Measurements from ENCODE around the gene RNF13. TPM values are rescaled to one million over a fixed set of nuclear protein-coding genes. Genes with fewer than 3 reads are reported as not detected.

Gene RNF13
- total RNA-seq, 2 experiments from 2014 or later = 39.1 to 44.1 TPM

DNA sequence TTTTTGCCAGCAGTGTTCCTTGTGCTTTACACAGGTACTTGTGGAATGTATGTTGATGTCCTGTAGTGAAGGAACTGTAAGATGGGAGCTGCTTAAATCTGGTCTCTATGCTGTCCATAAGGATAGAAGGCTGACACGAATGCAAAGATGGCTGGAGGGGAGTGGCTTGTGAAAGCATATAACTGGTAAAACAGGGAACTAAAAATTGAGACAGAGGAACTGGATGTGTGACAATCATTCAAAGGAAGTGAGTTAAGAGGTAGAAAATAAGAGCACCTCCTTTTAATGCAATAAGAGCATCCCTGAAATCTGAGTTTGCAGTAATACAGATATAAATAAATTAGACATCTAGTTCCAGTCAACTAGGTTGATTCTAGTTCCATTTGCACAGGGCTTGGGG lies 35.2 kb downstream of the RNF13 start:
- H3K4me3 Mint-ChIP-seq = no peak overlapping the region
- H3K36me3 Mint-ChIP-seq (ENCODE audit: low read depth) = peaks cover 87% of the 10 kb centered on the region
- POLR2A ChIA-PET = no interaction called here
- H3K27me3 Mint-ChIP-seq = no peaks in the 10 kb centered on the region
- Histone ChIP-seq H3K9me3 (ENCODE audit: control insufficient read depth in 1 of 2, insufficient read depth in 1 of 2, low read length in 2 of 2) (no peaks in the 10 kb centered on the region), H3K36me3 (ENCODE audit: insufficient read depth, low read length) (peaks cover 44% of the 10 kb centered on the region), H3K27me3 (ENCODE audit: control insufficient read depth in 1 of 2, insufficient read depth in 2 of 2, low read length in 2 of 2) (no peaks in the 10 kb centered on the region), H3K27ac (ENCODE audit: low read depth in 1 of 2, low read length in 2 of 2) (no peak overlapping the region), H3K4me3 (ENCODE audit: low read length) (no peak overlapping the region), H3K4me1 (ENCODE audit: insufficient read depth, low read length) (no peaks in the 10 kb centered on the region)
- peak in 2 of 14 experiments; percentile 3 to 10 for DNase-seq
- no peak for ATAC-seq (ENCODE audit: poor library complexity)
- TF ChIP-seq, protein P1, sequence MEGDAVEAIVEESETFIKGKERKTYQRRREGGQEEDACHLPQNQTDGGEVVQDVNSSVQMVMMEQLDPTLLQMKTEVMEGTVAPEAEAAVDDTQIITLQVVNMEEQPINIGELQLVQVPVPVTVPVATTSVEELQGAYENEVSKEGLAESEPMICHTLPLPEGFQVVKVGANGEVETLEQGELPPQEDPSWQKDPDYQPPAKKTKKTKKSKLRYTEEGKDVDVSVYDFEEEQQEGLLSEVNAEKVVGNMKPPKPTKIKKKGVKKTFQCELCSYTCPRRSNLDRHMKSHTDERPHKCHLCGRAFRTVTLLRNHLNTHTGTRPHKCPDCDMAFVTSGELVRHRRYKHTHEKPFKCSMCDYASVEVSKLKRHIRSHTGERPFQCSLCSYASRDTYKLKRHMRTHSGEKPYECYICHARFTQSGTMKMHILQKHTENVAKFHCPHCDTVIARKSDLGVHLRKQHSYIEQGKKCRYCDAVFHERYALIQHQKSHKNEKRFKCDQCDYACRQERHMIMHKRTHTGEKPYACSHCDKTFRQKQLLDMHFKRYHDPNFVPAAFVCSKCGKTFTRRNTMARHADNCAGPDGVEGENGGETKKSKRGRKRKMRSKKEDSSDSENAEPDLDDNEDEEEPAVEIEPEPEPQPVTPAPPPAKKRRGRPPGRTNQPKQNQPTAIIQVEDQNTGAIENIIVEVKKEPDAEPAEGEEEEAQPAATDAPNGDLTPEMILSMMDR (IDR thresholded peaks at IDR 0.05) = no peak
- H3K9me3 Mint-ChIP-seq = no peaks in the 10 kb centered on the region
- intact Hi-C loops (cut with DNase I, micrococcal nuclease) = no loop called here
- H3K4me1 Mint-ChIP-seq (ENCODE audit: low read depth) = peaks cover 68% of the 10 kb centered on the region
- CTCF ChIA-PET = no interaction called here
- H3K27ac Mint-ChIP-seq = no peak overlapping the region

GRCh38 chr3:149848688-149849087 lies 35.7 kb downstream of the RNF13 start:
- H3K4me3 ChIP-seq (ENCODE audit: low read length) = no peak overlapping the region
- Mint-ChIP-seq H3K27me3 (no peaks in the 10 kb centered on the region), H3K4me3 (no peak overlapping the region), H3K36me3 (ENCODE audit: low read depth) (peaks cover 89% of the 10 kb centered on the region), H3K4me1 (ENCODE audit: low read depth) (peaks cover 64% of the 10 kb centered on the region), H3K9me3 (no peaks in the 10 kb centered on the region), H3K27ac (no peak overlapping the region)
- H3K27me3 ChIP-seq (ENCODE audit: control insufficient read depth in 1 of 2, insufficient read depth in 2 of 2, low read length in 2 of 2) = no peaks in the 10 kb centered on the region
- intact Hi-C loops (cut with DNase I, micrococcal nuclease) = no loop called here
- H3K9me3 ChIP-seq (ENCODE audit: control insufficient read depth in 1 of 2, insufficient read depth in 1 of 2, low read length in 2 of 2) = no peaks in the 10 kb centered on the region
- DNase-seq (no peak), ATAC-seq (ENCODE audit: poor library complexity) (no peak)
- no peak overlapping the region for H3K27ac ChIP-seq (ENCODE audit: low read depth in 1 of 2, low read length in 2 of 2)
- CTCF ChIA-PET = no interaction called here
- POLR2A ChIA-PET = interaction anchor here (0.5 kb wide), 1 partner anchor 40 kb away, joined by 3 read pairs; no protein-coding TSS in a partner anchor
- TF ChIP-seq, protein P1 (IDR thresholded peaks at IDR 0.05) = no peak
- H3K4me1 ChIP-seq (ENCODE audit: insufficient read depth, low read length) = no peaks in the 10 kb centered on the region
- H3K36me3 ChIP-seq (ENCODE audit: insufficient read depth, low read length) = peaks cover 45% of the 10 kb centered on the region

GRCh38 chr3:149850787-149851584 lies 38.0 kb downstream of the RNF13 start:
- ChIA-PET CTCF (interaction anchor here (1.1 kb wide), 1 partner anchor 10 kb away, joined by 4 read pairs; no protein-coding TSS in a partner anchor), POLR2A (no interaction called here)
- no peaks in the 10 kb centered on the region for H3K9me3 ChIP-seq (ENCODE audit: control insufficient read depth in 1 of 2, insufficient read depth in 1 of 2, low read length in 2 of 2)
- Mint-ChIP-seq H3K4me3 (no peak overlapping the region), H3K27me3 (no peaks in the 10 kb centered on the region), H3K9me3 (no peaks in the 10 kb centered on the region), H3K36me3 (ENCODE audit: low read depth) (peaks cover 92% of the 10 kb centered on the region), H3K27ac (no peak overlapping the region), H3K4me1 (ENCODE audit: low read depth) (peaks cover 44% of the 10 kb centered on the region)
- H3K27ac ChIP-seq (ENCODE audit: low read depth in 1 of 2, low read length in 2 of 2) = no peak overlapping the region
- no peaks in the 10 kb centered on the region for H3K4me1 ChIP-seq (ENCODE audit: insufficient read depth, low read length)
- peaks cover 56% of the 10 kb centered on the region for H3K36me3 ChIP-seq (ENCODE audit: insufficient read depth, low read length)
- ATAC-seq (ENCODE audit: poor library complexity) = no peak
- no peak for DNase-seq
- intact Hi-C loops (cut with DNase I, micrococcal nuclease) = loop anchor here in 1 of 2 experiments (5.0 kb wide), 1 partner anchor 34 kb away; no protein-coding TSS in a partner anchor
- H3K27me3 ChIP-seq (ENCODE audit: control insufficient read depth in 1 of 2, insufficient read depth in 2 of 2, low read length in 2 of 2) = no peaks in the 10 kb centered on the region
- H3K4me3 ChIP-seq (ENCODE audit: low read length) = no peak overlapping the region
- TF ChIP-seq, protein P1 (IDR thresholded peaks at IDR 0.05) = no peak

Data from CD4-positive, alpha-beta T cell (primary cell).